Body of pancreas (tissue), 4 donors: ENCODE data around the gene GRM1.

ENCODE experiments used
- CTCF ChIP-seq, 7 experiments: fragments of 450-650 bp in 4 of 7; fragments of 200-600 bp in 3 of 7; sonication (generic) in 3 of 7; IDR thresholded peaks; one replicate each; pipeline ENCODE4 v1.5.1; 2016 to 2019; ENCODE audit warnings: antibody characterized with exemption in 7 of 7
- POLR2A ChIP-seq, 3 donors: fragments of 450-650 bp; IDR thresholded peaks; one replicate each; pipeline ENCODE4 v1.6.1; 2016; ENCODE audit warnings: antibody characterized with exemption in 3 of 3, mild to moderate bottlenecking in 2 of 3

- TF ChIP-seq CTCF (IDR thresholded peaks at IDR 0.05) (no peak), POLR2A (IDR thresholded peaks at IDR 0.05) (no peak)
Measured at GRCh38 chr6:146041282-146041681, 12.4 kb downstream of the GRM1 start.
